ENCODE measurements around the gene NUTM2D. TPM values are rescaled to one million over a fixed set of nuclear protein-coding genes. Genes with fewer than 3 reads are reported as not detected.
"Not testable (repeated sequence)": the region's sequence is repeated elsewhere in the genome, so short reads cannot be mapped to it uniquely, and the experiment has no call there.

Gene NUTM2D
- 1 to 10 TPM; 1.3 to 6.5 TPM for total RNA-seq

GRCh38 chr10:87357444-87357843 is at the start of gene NUTM2D:
Gene NUTM2D (plus strand): TSS chr10:87357744. CDS start chr10:87358266, 522 bp downstream.
- intact Hi-C loops (cut with DNase I) = not testable (repeated sequence)
- no CpG with 5 or more reads among the region's 3 CpGs for WGBS, 2 donors

DNA sequence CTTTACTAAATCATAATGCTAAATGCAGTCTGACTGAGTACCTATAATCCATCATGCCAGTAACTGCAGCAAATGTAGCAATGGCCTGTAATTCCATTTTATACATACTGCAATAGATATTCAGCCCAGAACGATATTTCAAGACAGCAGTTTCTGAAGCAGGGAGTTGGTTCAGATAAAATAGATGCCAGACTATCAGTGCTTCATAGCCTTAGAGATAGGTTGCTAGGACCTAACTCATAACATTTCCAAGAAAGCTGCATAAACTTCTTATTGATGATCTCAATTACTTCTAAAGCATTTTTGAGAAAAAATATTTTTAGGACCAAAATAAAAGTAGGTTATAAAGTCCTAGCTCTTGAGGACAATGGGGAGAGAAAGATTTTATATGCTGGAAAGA is 48.8 kb upstream of the NUTM2D start:
- H3K4me3 ChIP-seq; intact Hi-C loops (cut with DNase I); DNase-seq; H3K4me1 ChIP-seq; ATAC-seq; H3K27ac ChIP-seq; H3K36me3 ChIP-seq (replicated peaks in 1 of 2; ENCODE audit: insufficient read depth in 1 of 2, low read depth in 2 of 2); H3K27me3 ChIP-seq; H3K9me3 ChIP-seq: not testable (repeated sequence)
- WGBS, 2 donors = 67 to 88% methylated on average over 1 of the region's 1 CpG

More at GRCh38 chr10:87357444-87357843, at the start of gene NUTM2D:
- not testable (repeated sequence) for H3K9me3 ChIP-seq; H3K27ac ChIP-seq; H3K4me1 ChIP-seq; DNase-seq; H3K36me3 ChIP-seq (replicated peaks in 1 of 2; ENCODE audit: insufficient read depth in 1 of 2, low read depth in 2 of 2); H3K27me3 ChIP-seq; ATAC-seq; H3K4me3 ChIP-seq

- H3K4me3 ChIP-seq; H3K36me3 ChIP-seq (replicated peaks in 1 of 2; ENCODE audit: insufficient read depth in 1 of 2, low read depth in 2 of 2); ATAC-seq; H3K9me3 ChIP-seq; H3K27ac ChIP-seq; H3K4me1 ChIP-seq; H3K27me3 ChIP-seq; DNase-seq; intact Hi-C loops (cut with DNase I): not testable (repeated sequence)
Measured at GRCh38 chr10:87309657-87310056, 47.9 kb upstream of the NUTM2D start.

- DNase-seq; H3K4me3 ChIP-seq; H3K27me3 ChIP-seq; ATAC-seq; H3K27ac ChIP-seq; intact Hi-C loops (cut with DNase I); H3K4me1 ChIP-seq; H3K36me3 ChIP-seq (replicated peaks in 1 of 2; ENCODE audit: insufficient read depth in 1 of 2, low read depth in 2 of 2); H3K9me3 ChIP-seq: not testable (repeated sequence)
- WGBS, 2 donors = 59 to 63% methylated on average over 1 of the region's 1 CpG
Measured at GRCh38 chr10:87311521-87311920, 46.0 kb upstream of the NUTM2D start.

DNA sequence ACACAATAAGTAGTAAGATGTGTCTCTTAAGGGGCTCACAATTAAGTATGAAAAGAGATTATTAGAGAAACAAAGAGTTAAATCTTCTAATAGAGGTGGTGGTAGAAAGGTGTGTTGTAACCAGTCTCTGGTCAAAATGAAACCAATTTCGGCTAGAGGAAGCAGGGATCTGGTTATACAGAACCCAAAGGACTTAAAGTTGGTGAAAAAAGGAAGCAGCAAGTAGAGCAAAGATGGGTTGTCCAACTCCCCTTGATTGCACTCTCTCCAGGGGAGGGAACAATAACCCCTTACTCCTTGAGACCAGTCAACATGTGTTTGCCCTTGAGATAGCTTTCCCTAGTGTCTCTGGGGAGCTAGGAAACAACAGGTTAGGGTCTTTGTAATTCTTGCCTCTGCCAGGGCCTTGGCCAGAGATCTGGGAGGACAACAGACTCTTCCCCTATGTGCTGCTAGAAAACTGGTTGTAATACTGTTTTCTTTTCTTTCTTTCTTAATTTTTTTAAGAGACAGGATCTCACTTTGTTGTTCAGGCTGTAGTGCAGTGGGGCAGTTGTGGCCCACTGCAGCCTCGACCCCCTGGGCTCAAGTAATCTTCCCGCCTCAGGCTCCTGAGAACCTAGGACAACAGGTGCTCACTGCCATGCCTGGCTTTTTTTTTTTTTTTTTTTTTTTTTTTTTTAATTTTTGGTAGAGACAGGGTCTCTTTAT is 43.7 kb upstream of the NUTM2D start:
- H3K27me3 ChIP-seq; DNase-seq; H3K9me3 ChIP-seq; intact Hi-C loops (cut with DNase I); H3K4me1 ChIP-seq; H3K27ac ChIP-seq; H3K36me3 ChIP-seq (replicated peaks in 1 of 2; ENCODE audit: insufficient read depth in 1 of 2, low read depth in 2 of 2); H3K4me3 ChIP-seq; ATAC-seq: not testable (repeated sequence)
- WGBS, 2 donors = 54 to 67% methylated on average over 3 of the region's 3 CpGs

DNA sequence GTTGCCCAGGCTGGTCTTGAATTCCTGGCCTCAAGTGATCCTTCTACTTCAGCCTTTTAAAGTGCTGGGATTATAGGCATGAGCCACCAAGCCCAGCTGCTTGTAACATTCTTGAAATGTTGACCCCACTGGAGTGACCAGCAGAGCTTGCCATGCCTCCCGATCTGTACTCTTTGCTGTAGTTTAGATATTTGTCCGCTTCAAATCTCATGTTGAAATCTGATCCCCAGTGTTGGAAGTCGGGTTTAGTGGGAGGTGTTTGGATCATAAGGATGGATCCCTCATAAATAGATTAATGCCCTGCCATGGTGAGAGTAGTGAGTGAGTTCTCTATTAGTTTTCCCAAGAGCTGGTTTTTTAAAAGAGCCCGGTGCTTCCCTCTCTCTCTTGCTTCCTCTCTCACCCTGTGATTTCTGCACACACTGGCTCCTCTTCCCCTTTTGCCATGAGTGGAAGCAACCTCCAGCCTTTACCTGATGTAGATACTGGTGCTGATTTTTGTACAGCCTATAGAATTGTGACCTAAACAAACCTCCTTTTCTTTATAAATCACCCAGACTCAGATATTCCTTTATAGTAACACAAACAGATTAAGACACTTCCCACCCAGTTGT is 43.1 kb upstream of the NUTM2D start:
- WGBS, 2 donors = 58 to 63% methylated on average over 2 to 3 of the region's 4 CpGs
- intact Hi-C loops (cut with DNase I); ATAC-seq; H3K4me1 ChIP-seq; H3K36me3 ChIP-seq (replicated peaks in 1 of 2; ENCODE audit: insufficient read depth in 1 of 2, low read depth in 2 of 2); H3K27me3 ChIP-seq; H3K9me3 ChIP-seq; H3K4me3 ChIP-seq; H3K27ac ChIP-seq; DNase-seq: not testable (repeated sequence)

DNA sequence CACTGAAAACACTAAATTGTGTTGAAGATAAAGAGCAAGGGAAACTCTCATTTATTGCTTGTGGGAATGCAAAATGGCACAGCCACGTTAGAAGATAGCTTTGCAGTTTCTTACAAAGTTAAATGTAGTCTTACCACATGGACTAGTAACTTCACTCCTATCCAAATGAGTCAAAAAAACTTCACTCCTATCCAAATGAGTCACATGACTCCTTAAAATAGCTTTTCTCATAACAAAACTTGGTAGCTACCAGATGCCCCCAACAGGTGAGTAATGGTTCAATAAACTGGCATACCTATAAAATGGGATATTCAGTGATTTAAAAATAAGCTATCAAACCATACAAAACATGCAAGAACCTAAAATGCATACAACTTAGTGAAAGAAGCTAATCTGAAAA is 36.0 kb upstream of the NUTM2D start:
- H3K4me3 ChIP-seq; H3K36me3 ChIP-seq (replicated peaks in 1 of 2; ENCODE audit: insufficient read depth in 1 of 2, low read depth in 2 of 2); intact Hi-C loops (cut with DNase I); DNase-seq; H3K4me1 ChIP-seq; ATAC-seq; H3K9me3 ChIP-seq; H3K27ac ChIP-seq; H3K27me3 ChIP-seq: not testable (repeated sequence)
- 75 to 87% methylated on average over 1 of the region's 1 CpG for WGBS, 2 donors

GRCh38 chr10:87324559-87324958 is 33.0 kb upstream of the NUTM2D start:
- H3K4me3 ChIP-seq; H3K27me3 ChIP-seq; H3K4me1 ChIP-seq; DNase-seq; H3K36me3 ChIP-seq (replicated peaks in 1 of 2; ENCODE audit: insufficient read depth in 1 of 2, low read depth in 2 of 2); intact Hi-C loops (cut with DNase I); H3K27ac ChIP-seq; H3K9me3 ChIP-seq; ATAC-seq: not testable (repeated sequence)
- WGBS, 2 donors = 97 to 98% methylated on average over 5 of the region's 5 CpGs

DNA sequence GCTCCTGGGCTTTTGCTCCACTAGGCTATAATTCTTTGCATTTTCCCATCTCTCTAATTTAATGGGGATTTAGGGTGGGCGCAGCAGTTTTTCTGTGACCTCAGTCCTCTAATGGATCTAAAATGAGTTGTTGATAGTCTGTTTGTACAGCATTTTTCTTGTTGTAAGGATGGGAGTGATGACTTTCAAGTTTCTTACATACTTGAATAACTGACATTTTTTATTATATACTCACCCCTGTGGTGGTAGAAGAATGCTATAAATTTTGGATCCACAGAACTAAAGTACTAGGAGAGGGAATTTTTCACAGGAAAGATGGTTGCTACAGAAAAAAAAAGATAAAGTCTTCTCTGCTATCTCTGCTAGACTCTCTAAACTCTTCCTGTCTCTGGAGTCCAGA is 29.6 kb upstream of the NUTM2D start:
- DNase-seq; H3K27me3 ChIP-seq; intact Hi-C loops (cut with DNase I); H3K9me3 ChIP-seq; H3K27ac ChIP-seq; H3K4me3 ChIP-seq; H3K36me3 ChIP-seq (replicated peaks in 1 of 2; ENCODE audit: insufficient read depth in 1 of 2, low read depth in 2 of 2); ATAC-seq; H3K4me1 ChIP-seq: not testable (repeated sequence)
- WGBS, 2 donors = 93 to 94% methylated on average over 1 of the region's 1 CpG

DNA sequence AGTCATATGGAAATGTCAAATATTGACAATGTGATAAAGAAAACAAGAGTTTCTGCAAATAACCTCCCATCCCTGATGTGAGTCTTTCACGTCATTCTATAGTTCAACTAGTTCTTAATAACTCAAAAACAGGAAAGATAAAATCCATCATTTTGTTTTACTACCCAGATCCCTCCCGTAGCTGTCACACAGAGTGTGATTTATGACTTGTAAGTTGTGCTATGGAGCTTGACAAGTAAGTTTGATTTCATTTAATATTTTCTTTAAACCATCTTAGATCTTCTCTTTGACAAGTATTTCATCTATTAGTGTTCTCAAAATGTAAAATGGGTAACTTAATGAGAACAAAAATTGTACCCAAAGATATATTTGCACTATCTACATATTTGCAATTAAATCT is 28.4 kb upstream of the NUTM2D start:
- 45 to 47% methylated on average over 2 of the region's 2 CpGs for WGBS, 2 donors
- H3K27me3 ChIP-seq; H3K36me3 ChIP-seq (replicated peaks in 1 of 2; ENCODE audit: insufficient read depth in 1 of 2, low read depth in 2 of 2); H3K4me3 ChIP-seq; ATAC-seq; H3K4me1 ChIP-seq; DNase-seq; intact Hi-C loops (cut with DNase I); H3K9me3 ChIP-seq; H3K27ac ChIP-seq: not testable (repeated sequence)

GRCh38 chr10:87332687-87333086 is 24.9 kb upstream of the NUTM2D start:
- ATAC-seq; DNase-seq; H3K4me3 ChIP-seq; H3K36me3 ChIP-seq (replicated peaks in 1 of 2; ENCODE audit: insufficient read depth in 1 of 2, low read depth in 2 of 2); H3K27me3 ChIP-seq; H3K27ac ChIP-seq; intact Hi-C loops (cut with DNase I); H3K9me3 ChIP-seq; H3K4me1 ChIP-seq: not testable (repeated sequence)
- WGBS, 2 donors = 93 to 94% methylated on average over 1 of the region's 1 CpG

DNA sequence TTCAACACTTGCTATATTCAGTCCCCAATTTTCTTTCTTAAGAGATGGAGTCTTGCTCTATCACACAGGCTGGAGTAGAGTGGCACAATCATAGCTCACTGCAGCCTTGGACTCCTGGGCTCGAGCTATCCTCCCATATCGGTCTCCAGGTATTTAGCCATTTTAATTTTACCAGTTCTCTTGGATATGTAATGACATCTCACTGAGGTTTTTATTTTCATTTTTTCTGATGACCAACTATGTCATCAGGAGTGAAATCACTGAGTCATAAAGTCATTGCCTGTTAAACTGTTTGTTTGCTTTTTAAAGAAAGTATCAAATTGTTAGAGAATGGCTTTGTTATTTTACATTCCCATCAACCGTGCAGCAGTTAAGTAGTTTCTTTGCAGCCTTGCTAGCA is 17.1 kb upstream of the NUTM2D start:
- H3K27me3 ChIP-seq; H3K27ac ChIP-seq; H3K4me1 ChIP-seq; H3K4me3 ChIP-seq; ATAC-seq; intact Hi-C loops (cut with DNase I); DNase-seq; H3K36me3 ChIP-seq (replicated peaks in 1 of 2; ENCODE audit: insufficient read depth in 1 of 2, low read depth in 2 of 2); H3K9me3 ChIP-seq: not testable (repeated sequence)
- 58 to 65% methylated on average over 3 of the region's 3 CpGs for WGBS, 2 donors

All from body of pancreas (tissue), 4 donors.